ENCODE data around the gene EEF1AKMT2. TPM values are rescaled to one million over a fixed set of nuclear protein-coding genes. Genes with fewer than 3 reads are reported as not detected.
A peak's percentile ranks its signal among the peaks of the same experiment; 100 is the strongest.

Gene EEF1AKMT2
- total and polyA plus RNA-seq, 9 of the 15 experiments (the other 6 are each of a cell fraction or from before 2014, with no cell fraction given), result 9.3 to 34.3 (median 23.7) TPM

GRCh38 chr10:124717911-124718741, 73.6 kb downstream of the EEF1AKMT2 start (continued):
- no peak for TF ChIP-seq THAP12 (CRISPR knock-in tag; IDR thresholded peaks at IDR 0.05)
- TF ChIP-seq HSF4 (CRISPR knock-in tag; IDR thresholded peaks at IDR 0.05; ENCODE audit: borderline replicate concordance), result peak; percentile 11; the same call in 1 of the 2 replicates
- peak; percentile 57 for TF ChIP-seq CREB1 (IDR thresholded peaks at IDR 0.05)
- no peak for TF ChIP-seq CREB1 (CRISPR knock-in tag; IDR thresholded peaks at IDR 0.05)
- TF ChIP-seq ZKSCAN1 (IDR thresholded peaks at IDR 0.05; ENCODE audit: low read depth, low read length), result no peak
- TF ChIP-seq ZNF609 (CRISPR knock-in tag; IDR thresholded peaks at IDR 0.05; ENCODE audit: borderline replicate concordance), result no peak
- 0 out of 2 replicates have a peak, but pooled peaks have one; percentile 34 for TF ChIP-seq KLF1 (tag; IDR thresholded peaks at IDR 0.05)
- TF ChIP-seq IRF9 (tag; IDR thresholded peaks at IDR 0.05), result peak; percentile 86
- TF ChIP-seq FOXO4 (CRISPR knock-in tag; IDR thresholded peaks at IDR 0.05), result no peak
- TF ChIP-seq GATAD2B (IDR thresholded peaks at IDR 0.05; ENCODE audit: borderline replicate concordance), result peak; percentile 10; the same call in 1 of the 2 replicates
- peak; percentile 96 for TF ChIP-seq ATF3 (IDR thresholded peaks at IDR 0.05)
- TF ChIP-seq ATF3 (CRISPR knock-in tag; conservative IDR thresholded peaks at IDR 0.05), result peak; percentile 88
- TF ChIP-seq ZC3H4 (CRISPR knock-in tag; IDR thresholded peaks at IDR 0.05; ENCODE audit: borderline replicate concordance), result no peak
- TF ChIP-seq ZNF695 (CRISPR knock-in tag; IDR thresholded peaks at IDR 0.05), result no peak
